GM21737 (cell line): ENCODE measurements around the gene AJUBA.
A peak's percentile ranks its signal among the peaks of the same experiment; 100 is the strongest.
"Not testable (repeated sequence)": the region's sequence is repeated elsewhere in the genome, so short reads cannot be mapped to it uniquely, and the experiment has no call there.

Experiments
- ATAC-seq: cut with Tn5 transposase; IDR thresholded peaks from one replicate; pipeline ENCODE4 v1.9.1; 2021; ENCODE audit warnings: mild to moderate bottlenecking, moderate library complexity; ENCODE audit not compliant: unreplicated experiment

Gene AJUBA

DNA sequence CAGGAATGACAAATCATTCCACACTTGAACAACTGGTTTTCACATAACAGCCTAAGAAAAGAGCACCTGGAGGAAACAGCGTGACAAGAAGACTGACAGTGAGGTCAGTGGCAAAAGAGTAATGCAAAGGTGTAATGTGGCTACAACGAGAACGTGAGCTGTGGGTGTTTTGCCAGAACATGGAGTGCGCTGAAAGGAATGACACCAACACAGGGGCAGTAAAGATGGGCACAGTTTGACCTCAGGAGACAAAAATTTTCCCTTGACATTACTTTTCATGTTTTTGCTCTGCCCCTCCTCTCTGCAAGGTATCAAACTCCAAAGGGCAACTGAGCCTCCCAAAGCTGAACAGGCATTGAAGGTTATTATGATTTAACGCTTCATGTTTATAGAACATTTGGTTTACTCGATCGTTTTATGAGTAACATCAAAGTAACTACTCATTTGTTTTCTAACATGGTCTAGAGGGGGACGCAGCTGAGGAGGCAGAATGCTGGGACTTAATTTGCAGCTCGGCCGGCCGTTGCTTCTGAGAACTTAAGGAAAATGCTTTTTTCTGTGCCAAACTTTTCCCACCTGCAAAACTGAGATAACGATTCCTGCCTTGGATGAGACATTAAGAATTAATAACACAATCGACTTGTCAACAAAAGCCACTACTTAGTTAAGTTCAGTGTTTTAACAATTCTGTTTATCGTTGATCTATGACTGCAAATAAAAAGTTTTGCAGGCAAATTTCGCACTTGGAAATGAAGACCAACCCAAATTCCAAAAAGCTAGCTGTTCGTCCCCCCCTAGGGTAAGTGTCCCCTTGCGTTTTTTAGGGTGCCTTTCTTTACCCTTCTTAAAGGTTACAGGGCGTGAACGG lies 26.4 kb downstream of the AJUBA start:
- ATAC-seq: no peak

DNA sequence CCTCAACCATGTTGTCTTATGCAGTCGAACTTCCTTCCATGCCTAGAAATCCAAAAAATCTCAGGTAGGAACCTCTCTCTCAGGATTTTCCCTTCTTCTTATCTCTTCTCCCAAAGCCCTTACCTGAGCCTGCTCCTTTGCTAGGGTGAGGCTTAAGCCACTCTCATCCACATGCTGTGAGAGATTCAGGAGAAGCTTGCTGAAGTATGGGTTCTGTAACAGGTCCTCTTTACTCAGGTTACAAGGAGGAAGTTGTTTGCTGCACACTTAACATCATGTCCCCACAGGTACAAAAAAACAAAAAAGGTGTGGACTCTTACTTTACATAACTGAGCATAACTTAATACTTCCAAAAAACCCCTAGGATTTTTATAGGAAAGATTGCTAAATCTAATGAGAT lies 29.9 kb downstream of the AJUBA start:
- no peak for ATAC-seq

DNA sequence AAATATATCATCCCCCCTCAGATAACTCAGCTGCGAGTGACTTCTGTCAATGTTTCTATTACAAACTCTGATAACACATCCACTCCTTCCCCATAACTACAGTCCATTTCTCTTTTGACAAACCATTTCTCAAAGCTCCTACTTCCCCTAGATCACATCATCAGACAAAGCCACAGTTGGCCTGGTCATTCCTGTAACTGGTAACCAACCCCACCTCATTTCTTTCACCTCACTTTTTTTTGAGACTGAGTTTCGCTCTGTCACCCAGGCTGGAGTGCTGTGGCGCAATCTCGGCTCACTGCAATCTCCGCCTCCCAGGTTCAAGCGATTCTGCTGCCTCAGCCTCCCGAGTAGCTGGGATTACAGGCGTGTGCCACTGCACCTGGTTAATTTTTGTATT lies 30.6 kb downstream of the AJUBA start:
- not testable (repeated sequence) for ATAC-seq

DNA sequence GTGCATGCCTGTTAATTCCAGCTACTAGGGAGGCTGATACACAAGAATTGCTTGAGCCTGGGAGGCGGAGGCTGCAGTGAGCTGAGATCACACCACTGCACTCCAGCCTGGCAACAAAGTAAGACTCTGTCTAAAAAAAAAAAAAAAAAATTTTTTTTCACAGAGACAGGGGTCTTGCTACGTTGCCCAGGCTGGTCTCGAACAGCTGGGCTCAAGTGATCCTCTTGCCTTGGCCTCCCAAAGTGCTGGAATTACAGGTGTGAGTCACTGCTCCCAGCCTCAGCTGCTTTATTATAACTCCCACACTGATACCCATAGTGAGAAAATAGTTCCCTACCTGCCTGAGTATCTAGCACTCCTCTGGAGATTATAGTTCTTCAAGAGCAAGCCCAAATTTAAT lies 36.7 kb downstream of the AJUBA start:
- ATAC-seq: no peak

DNA sequence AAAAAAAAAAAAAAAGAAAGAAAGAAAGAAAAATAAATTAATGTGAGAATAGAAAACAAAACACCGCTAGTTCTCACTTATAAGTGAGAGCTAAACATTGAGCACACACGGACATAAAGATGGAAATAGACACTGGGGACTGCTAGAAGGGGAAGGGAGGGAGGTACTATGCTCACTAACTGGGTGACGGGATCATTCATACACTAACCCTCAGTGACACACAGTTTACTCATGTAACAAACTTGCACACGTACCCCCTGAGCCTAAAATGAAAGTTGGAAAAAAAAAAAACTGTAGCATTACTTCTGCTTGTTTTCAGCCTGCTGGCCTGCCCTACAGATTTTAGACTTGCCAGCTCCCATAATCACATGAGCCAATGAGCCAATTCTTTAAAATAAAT lies 42.7 kb downstream of the AJUBA start:
- no peak for ATAC-seq

DNA sequence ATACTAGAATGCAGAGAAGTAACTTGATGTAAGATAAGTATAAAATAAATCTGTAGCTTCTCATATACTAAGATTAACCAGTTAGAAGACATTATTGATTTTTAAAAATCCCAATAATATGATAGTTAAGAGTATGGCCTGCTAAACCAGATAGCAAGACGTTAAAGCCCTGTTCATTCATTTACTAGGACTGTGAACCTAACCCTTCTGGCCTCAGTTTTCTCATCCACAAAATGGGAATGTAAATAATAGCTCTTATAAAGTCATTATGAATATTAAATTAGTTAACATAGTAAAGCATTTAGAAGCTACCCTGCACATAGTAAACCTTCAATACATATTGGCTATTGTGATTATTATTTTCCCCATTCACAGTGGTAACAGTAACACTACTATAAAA lies 47.2 kb downstream of the AJUBA start:
- ATAC-seq: no peak

DNA sequence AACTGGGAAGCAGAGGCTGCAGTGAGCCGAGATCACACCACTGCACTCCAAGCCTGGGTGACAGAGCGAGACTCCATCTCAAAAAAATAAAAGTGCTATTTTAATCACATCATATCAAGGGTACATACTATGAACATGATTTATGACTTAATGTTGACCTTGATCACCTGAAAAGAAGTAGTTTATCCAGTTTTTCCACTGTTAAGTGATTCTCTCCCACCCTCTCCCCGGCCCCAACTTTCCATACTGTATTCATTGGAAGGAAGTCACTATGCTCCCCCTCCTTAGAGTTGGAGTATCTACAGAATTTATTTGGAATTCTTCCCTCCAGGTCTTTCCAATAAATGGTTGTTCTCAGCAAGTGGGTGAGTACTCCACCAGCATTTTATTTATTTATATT lies 50.2 kb downstream of the AJUBA start:
- ATAC-seq: no peak

DNA sequence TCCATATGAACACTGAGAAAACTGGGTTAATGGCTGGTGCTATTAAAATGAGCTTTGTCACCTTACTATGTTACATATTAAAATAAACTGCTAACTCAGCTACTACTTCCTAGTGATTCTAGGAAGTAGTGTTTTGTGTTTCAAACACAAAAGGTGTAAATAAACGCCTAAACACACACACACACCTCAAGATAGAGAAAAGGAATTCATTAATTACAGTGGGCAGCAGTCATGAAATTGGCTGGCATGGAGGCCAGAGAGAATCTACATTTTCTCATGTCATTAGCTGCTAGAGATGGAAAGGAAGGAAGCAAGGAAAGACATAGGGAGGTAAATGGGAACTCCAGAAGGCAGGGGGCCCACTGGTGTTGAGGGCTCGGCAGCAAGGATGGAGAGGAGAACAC lies 52.4 kb downstream of the AJUBA start:
- no peak for ATAC-seq

DNA sequence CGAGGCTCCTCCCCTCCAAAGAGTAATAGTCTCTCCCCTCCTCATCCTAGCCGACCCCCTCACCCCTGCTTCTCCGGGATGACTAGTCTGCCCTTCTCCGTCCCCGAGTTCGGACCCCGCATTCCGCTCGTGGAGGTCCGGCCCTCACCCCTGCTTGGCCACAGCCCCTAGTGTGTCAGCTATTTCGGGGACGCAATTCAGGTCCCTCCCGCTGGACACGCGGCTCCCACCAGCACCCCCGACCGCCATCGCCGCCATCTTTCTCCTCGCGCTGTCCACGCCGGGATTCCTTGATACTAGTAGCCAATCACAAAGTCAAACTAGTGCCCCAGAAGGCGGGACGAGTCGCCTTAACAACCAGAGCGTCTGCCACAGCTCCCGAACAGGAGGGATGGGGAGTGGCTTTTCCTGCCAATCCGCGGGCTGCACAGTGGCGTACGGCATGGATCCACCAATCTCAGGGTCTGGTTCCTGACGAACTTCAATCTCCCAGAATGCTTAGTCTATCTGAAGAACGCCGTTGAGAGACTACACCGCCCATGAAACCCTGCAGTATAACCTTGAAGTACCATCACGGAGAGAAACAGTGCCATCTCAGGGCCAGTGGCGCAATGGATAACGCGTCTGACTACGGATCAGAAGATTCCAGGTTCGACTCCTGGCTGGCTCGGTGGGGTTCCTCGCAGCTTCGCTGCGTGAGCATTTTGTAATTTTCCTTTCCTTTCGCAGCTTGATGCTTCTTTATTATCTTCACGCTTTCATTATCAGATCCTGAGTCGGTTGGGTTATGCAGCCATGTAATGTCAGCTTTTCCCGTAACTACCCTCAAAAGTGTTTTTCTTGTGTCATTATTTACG lies 53.0 kb downstream of the AJUBA start, which contains the start of gene PRMT5:
PRMT5 (minus strand) TSS at position 273 of the 857 bp plus-strand sequence; CDS start at position 258, 15 bp downstream.
- ATAC-seq: peak; percentile 93

DNA sequence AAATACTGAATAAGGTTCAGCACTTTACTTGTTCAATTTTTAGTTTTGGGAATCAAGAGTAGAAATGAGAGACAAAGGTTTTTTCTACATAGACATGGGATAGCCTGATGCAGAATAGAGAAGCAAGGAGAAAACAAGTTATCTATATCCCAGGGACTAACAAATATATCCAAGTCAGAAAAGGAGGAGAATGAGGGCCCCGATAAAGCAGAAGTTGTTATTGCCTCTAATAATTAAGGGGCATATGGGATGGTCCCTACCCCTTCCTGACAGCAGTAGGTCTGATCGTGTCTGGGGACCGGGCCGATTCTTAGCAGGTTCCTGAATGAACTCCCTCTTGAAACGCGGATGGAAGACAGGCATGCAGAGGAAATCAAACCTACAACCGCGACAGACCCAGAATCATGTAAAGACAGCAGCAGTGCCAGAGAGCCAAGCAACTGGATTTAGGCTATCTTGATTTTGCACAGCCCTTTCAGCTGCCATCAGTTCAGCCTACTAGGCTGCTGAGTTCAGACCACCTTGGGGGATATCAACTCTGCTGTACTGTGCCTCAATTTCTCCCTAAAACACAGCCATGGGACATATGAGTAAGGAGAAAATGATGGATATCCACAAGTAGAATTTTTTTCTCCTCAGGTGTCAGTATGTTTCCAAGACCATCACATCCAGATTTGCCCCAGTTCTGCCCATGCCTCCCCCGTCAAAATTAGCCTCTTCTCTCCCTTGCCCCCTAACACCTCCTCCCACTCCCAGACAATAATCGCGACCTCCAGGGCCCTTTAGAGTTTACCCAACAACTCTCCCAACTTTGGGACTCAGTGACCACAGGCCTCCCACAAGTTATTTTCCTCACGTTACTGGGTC lies 53.9 kb downstream of the AJUBA start:
- ATAC-seq: no peak

DNA sequence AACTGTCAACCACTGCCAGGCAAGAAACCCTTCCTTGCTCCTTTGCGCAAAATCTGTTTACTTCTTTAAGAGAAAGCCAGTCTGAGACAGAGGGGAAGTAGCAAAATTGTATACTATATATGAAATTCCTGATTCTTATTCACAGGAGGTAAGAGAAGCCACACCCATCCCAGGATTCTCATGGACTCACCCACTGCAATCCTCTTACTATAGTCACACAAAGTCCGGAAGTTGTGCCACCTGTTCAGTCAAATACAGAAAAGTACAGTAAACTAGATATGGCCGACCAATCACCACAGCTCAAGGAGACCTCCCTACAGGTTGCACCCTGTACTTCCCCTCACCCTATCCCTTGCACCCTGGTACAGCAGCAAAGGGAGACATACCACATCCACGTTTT lies 56.0 kb downstream of the AJUBA start:
- no peak for ATAC-seq

DNA sequence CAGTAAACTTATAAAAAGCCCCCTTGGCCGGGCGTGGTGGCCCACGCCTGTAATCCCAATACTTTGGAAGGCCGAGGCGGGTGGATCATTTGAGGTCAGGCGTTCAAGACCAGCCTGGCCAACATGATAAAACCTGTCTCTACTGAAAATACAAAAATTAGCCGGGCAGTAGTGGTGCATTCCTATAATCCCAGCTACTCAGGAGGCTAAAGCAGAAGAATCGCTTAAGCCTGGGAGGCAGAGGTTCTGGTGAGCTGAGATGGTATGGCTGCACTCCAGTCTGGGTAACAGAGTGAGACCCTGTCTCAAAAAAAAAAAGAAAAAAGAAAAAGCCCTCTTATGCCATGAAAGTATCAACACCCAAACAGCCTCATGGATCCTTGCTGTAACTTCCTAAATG lies 56.8 kb downstream of the AJUBA start:
- no peak for ATAC-seq

DNA sequence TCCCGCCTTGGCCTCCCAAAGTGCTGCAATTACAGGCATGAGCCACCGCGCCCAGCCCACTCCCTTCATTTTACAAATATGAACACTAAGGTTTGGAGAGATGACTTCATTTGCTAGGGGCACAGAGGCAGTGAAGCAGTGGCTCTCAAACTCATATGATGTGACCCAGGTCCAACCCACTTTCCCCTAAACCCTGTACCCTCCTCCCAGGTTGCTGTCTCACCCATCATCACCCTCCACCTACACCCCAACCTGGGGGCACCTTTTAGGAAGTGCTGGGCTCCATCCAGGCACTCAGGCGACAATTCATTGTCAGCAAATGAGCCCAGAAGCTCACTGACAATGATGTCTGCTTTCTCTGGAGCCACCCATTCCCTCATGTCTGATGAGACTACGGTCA lies 58.6 kb downstream of the AJUBA start:
- no peak for ATAC-seq

DNA sequence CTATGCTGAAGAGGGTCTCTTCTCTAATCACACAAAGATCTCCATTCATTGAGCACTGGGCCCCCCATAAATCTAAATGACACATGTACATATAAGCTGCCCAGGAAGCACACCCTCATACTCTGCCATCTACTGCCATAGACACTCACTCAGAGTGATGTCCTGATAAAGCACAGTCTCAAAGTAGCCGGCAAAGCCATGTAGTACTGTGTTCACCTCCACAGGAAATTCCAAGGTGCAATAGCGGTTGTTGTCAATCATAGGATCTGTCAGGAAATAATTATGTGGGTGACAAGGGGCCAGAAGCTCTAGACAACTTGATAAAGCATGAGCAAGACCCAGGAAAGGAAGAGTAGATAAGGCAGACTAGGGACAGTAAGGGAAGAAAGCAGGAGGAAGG lies 60.1 kb downstream of the AJUBA start:
- ATAC-seq: no peak
